ENCODE data around the gene CYSRT1. TPM values are rescaled to one million over a fixed set of nuclear protein-coding genes. Genes with fewer than 3 reads are reported as not detected.

The CYSRT1 gene
- total and polyA plus RNA-seq, 2 donors (not counting 1 experiment from before 2014, with no cell fraction given), result 0.22 to 0.51 TPM

- DNase-seq (no peak), ATAC-seq (ENCODE audit: low read depth) (no peak)
- 93% methylated on average over 12 of the region's 12 CpGs for WGBS (ENCODE audit: insufficient coverage)
- no peaks in the 10 kb centered on the region for H4K20me1 ChIP-seq (ENCODE audit: control insufficient read depth, insufficient read depth, low read length, poor library complexity, severe bottlenecking)
- Mint-ChIP-seq H3K4me1 (peaks cover 10% of the 10 kb centered on the region), H3K9me3 (ENCODE audit: insufficient read depth) (no peaks in the 10 kb centered on the region), H3K27ac (no peak overlapping the region), H3K4me3 (no peak overlapping the region), H3K27me3 (no peaks in the 10 kb centered on the region)
- no peak overlapping the region for H3K27ac ChIP-seq (ENCODE audit: low read length in 2 of 2)
- ChIA-PET CTCF (interaction anchor here (0.7 to 0.9 kb wide), 3 partner anchors 10 to 225 kb away, joined by 3 to 7 read pairs (median 3); no protein-coding TSS in a partner anchor), POLR2A (interaction anchor here (0.7 kb wide), 1 partner anchor 241 kb away, joined by 6 read pairs; the partner anchor contains the start of gene NSMF)
- H3K79me2 ChIP-seq (ENCODE audit: control insufficient read depth, insufficient read depth, low read length), result no peaks in the 10 kb centered on the region
- TF ChIP-seq CTCF (IDR thresholded peaks at IDR 0.05), result no peak
- TF ChIP-seq EZH2 (IDR thresholded peaks at IDR 0.05; ENCODE audit: borderline replicate concordance, insufficient read depth, low read depth, low read length, poor library complexity, severe bottlenecking), result no peak
- no peak overlapping the region for H3K4me3 ChIP-seq (ENCODE audit: control extremely low read depth in 1 of 5, extremely low read depth in 1 of 5, insufficient read depth in 1 of 5, low read depth in 2 of 5, low read length in 4 of 5)
- no peaks in the 10 kb centered on the region for H3K27me3 ChIP-seq (replicated peaks in 1 of 4; ENCODE audit: control extremely low read depth in 1 of 4, control insufficient read depth in 3 of 4, insufficient read depth in 4 of 4, low read length in 3 of 4)
- intact Hi-C loops (cut with micrococcal nuclease), result no loop called here
- no peak overlapping the region for H3K9ac ChIP-seq (ENCODE audit: low read length)
- peaks cover 6 to 14% of the 10 kb centered on the region in 2 donors for H3K4me1 ChIP-seq (ENCODE audit: control insufficient read depth in 2 of 2, insufficient read depth in 2 of 2, low read length in 2 of 2)
- H2AFZ ChIP-seq (ENCODE audit: insufficient read depth, low read depth, low read length, poor library complexity, severe bottlenecking), result no peak overlapping the region
- H3K9me3 ChIP-seq (ENCODE audit: control extremely low read depth in 1 of 3, control insufficient read depth in 2 of 3, insufficient read depth in 1 of 3, low read length in 2 of 3), result no peaks in the 10 kb centered on the region
- H3K4me2 ChIP-seq (replicated peaks; ENCODE audit: low read depth, low read length, poor library complexity, severe bottlenecking), result no peak overlapping the region
- H3K36me3 ChIP-seq (replicated peaks in 1 of 2; ENCODE audit: control extremely low read depth in 1 of 2, control insufficient read depth in 1 of 2, extremely low read depth in 1 of 2, insufficient read depth in 2 of 2, low read length in 1 of 2), result no peaks in the 10 kb centered on the region
These were observed 6.2 kb upstream of the CYSRT1 start for GRCh38 chr9:137218754-137219271.

GRCh38 chr9:137219757-137220316 lies 5.1 kb upstream of the CYSRT1 start:
- H3K4me3 Mint-ChIP-seq, result no peak overlapping the region
- H3K36me3 ChIP-seq (replicated peaks in 1 of 2; ENCODE audit: control extremely low read depth in 1 of 2, control insufficient read depth in 1 of 2, extremely low read depth in 1 of 2, insufficient read depth in 2 of 2, low read length in 1 of 2), result no peaks in the 10 kb centered on the region
- no peaks in the 10 kb centered on the region for H3K27me3 ChIP-seq (replicated peaks in 1 of 4; ENCODE audit: control extremely low read depth in 1 of 4, control insufficient read depth in 3 of 4, insufficient read depth in 4 of 4, low read length in 3 of 4)
- H3K4me1 ChIP-seq (ENCODE audit: control insufficient read depth in 2 of 2, insufficient read depth in 2 of 2, low read length in 2 of 2), result peaks cover 9 to 20% of the 10 kb centered on the region in 2 donors
- DNase-seq, result no peak
- POLR2A ChIA-PET, result interaction anchor here (0.7 to 1.1 kb wide), 3 partner anchors 19 to 539 kb away, joined by 3 to 10 read pairs (median 5); partner anchors contain the start of gene TPRN
- H3K4me1 Mint-ChIP-seq, result peaks cover 12% of the 10 kb centered on the region
- 96% methylated on average over 10 of the region's 10 CpGs for WGBS (ENCODE audit: insufficient coverage)
- H3K4me2 ChIP-seq (replicated peaks; ENCODE audit: low read depth, low read length, poor library complexity, severe bottlenecking), result no peak overlapping the region
- intact Hi-C loops (cut with micrococcal nuclease), result loop anchor here (5.0 kb wide), 1 partner anchor 387 kb away; the partner anchor contains the start of gene ARRDC1
- H4K20me1 ChIP-seq (ENCODE audit: control insufficient read depth, insufficient read depth, low read length, poor library complexity, severe bottlenecking), result no peaks in the 10 kb centered on the region
- H3K4me3 ChIP-seq (ENCODE audit: control extremely low read depth in 1 of 5, extremely low read depth in 1 of 5, insufficient read depth in 1 of 5, low read depth in 2 of 5, low read length in 4 of 5), result no peak overlapping the region
- H3K27me3 Mint-ChIP-seq, result no peaks in the 10 kb centered on the region
- H3K79me2 ChIP-seq (ENCODE audit: control insufficient read depth, insufficient read depth, low read length), result no peaks in the 10 kb centered on the region
- no peaks in the 10 kb centered on the region for H3K9me3 Mint-ChIP-seq (ENCODE audit: insufficient read depth)
- no peak overlapping the region for H3K9ac ChIP-seq (ENCODE audit: low read length)
- no peak overlapping the region for H2AFZ ChIP-seq (ENCODE audit: insufficient read depth, low read depth, low read length, poor library complexity, severe bottlenecking)
- TF ChIP-seq CTCF (IDR thresholded peaks at IDR 0.05) (no peak), EZH2 (IDR thresholded peaks at IDR 0.05; ENCODE audit: borderline replicate concordance, insufficient read depth, low read depth, low read length, poor library complexity, severe bottlenecking) (no peak)
- ATAC-seq (ENCODE audit: low read depth), result no peak
- H3K27ac Mint-ChIP-seq, result no peak overlapping the region
- no peak overlapping the region for H3K27ac ChIP-seq (ENCODE audit: low read length in 2 of 2)
- H3K9me3 ChIP-seq (ENCODE audit: control extremely low read depth in 1 of 3, control insufficient read depth in 2 of 3, insufficient read depth in 1 of 3, low read length in 2 of 3), result no peaks in the 10 kb centered on the region
- CTCF ChIA-PET, result interaction anchor here (0.9 kb wide), 1 partner anchor 11 kb away, joined by 3 read pairs; no protein-coding TSS in a partner anchor
